DMS153 (cell line): ENCODE data around the gene CLOCK.

Source experiments
- DNase-seq: peaks from one replicate; lab custom pipeline; 2025; lab: John Stamatoyannopoulos, UW

The CLOCK gene

GRCh38 chr4:55483315-55483714, 63.4 kb downstream of the CLOCK start:
- DNase-seq = no peak

- DNase-seq = no peak
Measured at GRCh38 chr4:55475394-55476243, 71.1 kb downstream of the CLOCK start.

- DNase-seq = no peak
Measured at GRCh38 chr4:55469979-55470378, 76.7 kb downstream of the CLOCK start.

GRCh38 chr4:55468724-55469123, 78.0 kb downstream of the CLOCK start:
- no peak for DNase-seq

GRCh38 chr4:55466001-55466400, 80.7 kb downstream of the CLOCK start:
- no peak for DNase-seq

GRCh38 chr4:55458611-55459010, 88.1 kb downstream of the CLOCK start:
- no peak for DNase-seq

- DNase-seq = no peak
Measured at GRCh38 chr4:55458164-55458563, 88.5 kb downstream of the CLOCK start.

- no peak for DNase-seq
Measured at GRCh38 chr4:55450566-55450965, 96.1 kb downstream of the CLOCK start.

- DNase-seq = no peak
Measured at GRCh38 chr4:55447831-55448230, 98.9 kb downstream of the CLOCK start.

GRCh38 chr4:55447108-55447708, 99.5 kb downstream of the CLOCK start:
- DNase-seq = no peak

GRCh38 chr4:55446578-55446922, 100.2 kb downstream of the CLOCK start:
- DNase-seq = no peak

GRCh38 chr4:55445921-55446577, 100.7 kb downstream of the CLOCK start:
- no peak for DNase-seq

- no peak for DNase-seq
Measured at GRCh38 chr4:55444827-55445226, 101.9 kb downstream of the CLOCK start.

- DNase-seq = no peak
Measured at GRCh38 chr4:55442541-55442940, 104.2 kb downstream of the CLOCK start.

GRCh38 chr4:55440786-55441185, 105.9 kb downstream of the CLOCK start:
- no peak for DNase-seq

- no peak for DNase-seq
Measured at GRCh38 chr4:55439023-55439422, 107.7 kb downstream of the CLOCK start.

GRCh38 chr4:55438314-55438713, 108.4 kb downstream of the CLOCK start:
- DNase-seq = no peak

GRCh38 chr4:55437823-55438222, 108.9 kb downstream of the CLOCK start:
- no peak for DNase-seq

- no peak for DNase-seq
Measured at GRCh38 chr4:55437356-55437796, 109.3 kb downstream of the CLOCK start.

GRCh38 chr4:55435141-55435841, 111.4 kb downstream of the CLOCK start:
- DNase-seq = no peak

GRCh38 chr4:55431710-55432336, 114.9 kb downstream of the CLOCK start:
- no peak for DNase-seq

- no peak for DNase-seq
Measured at GRCh38 chr4:55424791-55425190, 121.9 kb downstream of the CLOCK start.
